Astrocyte of the cerebellum (primary cell): ENCODE measurements around the gene BSG.

Experiments
- DNase-seq: peaks from one replicate; pipeline ENCODE4 v3.0.0-alpha.2; 2011; ENCODE audit warnings: low read depth
- H3K4me3 ChIP-seq: 2 replicates; pipeline ENCODE4 v1.5.1; 2011; ENCODE audit warnings: mild to moderate bottlenecking, low read depth, low read length, moderate library complexity
- CTCF ChIP-seq: IDR thresholded peaks from 2 replicates; pipeline ENCODE4 v1.5.1; 2012; ENCODE audit warnings: low read length, low read depth, moderate library complexity, mild to moderate bottlenecking; ENCODE audit errors: missing control alignments
- in situ Hi-C: cut with HindIII; loops from 2 replicates; pipeline ENCODE4 v1.10.0; 2017; ENCODE audit warnings: low sequenced_read_pairs

The BSG gene

GRCh38 chr19:558770-559439, 13.5 kb upstream of the BSG start:
- no peak for DNase-seq
- no peak for TF ChIP-seq CTCF
- no peak overlapping the region for H3K4me3 ChIP-seq
- in situ Hi-C loops, result no loop called here

DNA sequence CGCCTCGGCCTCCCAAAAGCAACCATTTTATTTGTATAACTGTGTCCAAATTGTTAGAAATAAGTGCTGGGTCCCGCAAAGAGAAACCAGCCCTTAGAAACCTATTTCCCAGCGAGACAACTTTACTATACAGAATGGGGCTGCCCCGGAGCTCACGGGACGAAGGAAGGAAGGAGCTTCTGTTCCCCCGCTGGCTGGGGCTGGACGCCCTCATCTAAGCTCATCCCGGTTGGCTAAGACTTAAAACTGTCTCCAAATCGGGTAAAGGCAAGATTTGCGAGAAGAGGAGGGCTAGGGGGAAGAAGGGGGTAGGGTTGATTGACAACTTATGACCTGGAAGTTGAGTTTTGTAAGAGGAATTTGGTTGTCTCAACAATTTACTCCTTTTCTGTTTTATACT, 12.3 kb upstream of the BSG start:
- no peak overlapping the region for H3K4me3 ChIP-seq
- in situ Hi-C loops, result no loop called here
- no peak for DNase-seq
- TF ChIP-seq CTCF, result no peak

- in situ Hi-C loops, result no loop called here
- TF ChIP-seq CTCF, result no peak
- no peak for DNase-seq
- no peak overlapping the region for H3K4me3 ChIP-seq
Observed at GRCh38 chr19:566403-566802, 6.0 kb upstream of the BSG start.

GRCh38 chr19:566844-567243, 5.6 kb upstream of the BSG start:
- DNase-seq, result no peak
- no peak overlapping the region for H3K4me3 ChIP-seq
- in situ Hi-C loops, result no loop called here
- no peak for TF ChIP-seq CTCF

DNA sequence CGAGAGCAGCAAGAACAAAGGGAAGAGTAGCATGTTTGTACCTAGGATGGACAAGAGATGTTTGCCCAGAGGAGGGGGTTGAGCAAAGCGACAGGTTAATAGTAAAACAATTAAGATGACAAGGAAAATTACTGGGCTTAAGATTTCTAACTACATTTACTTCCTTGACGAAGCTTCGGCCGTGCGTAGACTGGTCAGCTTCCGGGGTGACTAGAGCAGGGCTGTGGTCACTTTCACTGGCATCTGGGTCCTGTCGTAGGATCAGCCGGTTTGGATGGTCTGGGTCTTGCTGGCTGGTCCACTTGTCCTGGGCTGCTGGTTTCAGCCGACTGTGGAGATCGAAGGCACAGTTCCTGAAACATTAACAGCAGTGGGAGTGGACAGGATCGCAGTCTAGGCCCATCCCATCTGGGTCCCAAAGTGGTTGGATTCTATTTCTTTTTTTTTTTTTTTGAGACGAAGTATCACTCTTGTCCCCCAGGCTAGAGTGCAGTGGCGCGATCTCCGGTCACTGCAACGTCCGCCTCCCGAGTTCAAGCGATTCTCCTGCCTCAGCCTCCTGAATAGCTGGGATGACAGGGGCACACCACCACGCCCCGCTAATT, 5.0 kb upstream of the BSG start:
- no peak for TF ChIP-seq CTCF
- no peak for DNase-seq
- in situ Hi-C loops, result no loop called here
- no peak overlapping the region for H3K4me3 ChIP-seq

- in situ Hi-C loops, result no loop called here
- DNase-seq, result no peak
- H3K4me3 ChIP-seq, result no peak overlapping the region
- no peak for TF ChIP-seq CTCF
Observed at GRCh38 chr19:570251-570686, 2.1 kb upstream of the BSG start.
